GM10847 (cell line): ENCODE measurements around the gene SDF2L1.
A peak's percentile ranks its signal among the peaks of the same experiment; 100 is the strongest.

Experiments
- POLR2A ChIP-seq: IDR thresholded peaks from 2 replicates; pipeline ENCODE4 v1.6.1; 2011; ENCODE audit not compliant: insufficient read length; ENCODE audit errors: extremely low read depth

Gene SDF2L1

DNA sequence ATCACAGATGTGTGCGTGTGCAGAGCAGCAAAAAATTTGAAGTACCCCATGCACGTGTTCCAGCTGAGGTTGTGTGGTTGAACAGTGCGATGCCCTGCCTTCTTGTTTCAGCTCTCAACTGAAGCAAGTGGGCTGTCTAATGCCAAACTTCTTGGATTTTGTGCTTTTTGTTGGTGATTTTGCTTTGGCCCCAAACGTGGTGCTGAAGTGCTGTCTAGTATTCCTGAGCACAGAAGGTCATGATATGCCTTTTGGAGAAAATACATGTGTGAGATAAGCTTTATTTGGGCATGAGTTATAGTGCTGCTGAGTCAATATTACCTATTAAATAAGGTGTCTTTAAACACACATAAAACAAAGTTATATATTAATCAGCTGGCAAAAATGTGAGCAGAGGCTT lies 26.4 kb upstream of the SDF2L1 start:
- TF ChIP-seq POLR2A = no peak

DNA sequence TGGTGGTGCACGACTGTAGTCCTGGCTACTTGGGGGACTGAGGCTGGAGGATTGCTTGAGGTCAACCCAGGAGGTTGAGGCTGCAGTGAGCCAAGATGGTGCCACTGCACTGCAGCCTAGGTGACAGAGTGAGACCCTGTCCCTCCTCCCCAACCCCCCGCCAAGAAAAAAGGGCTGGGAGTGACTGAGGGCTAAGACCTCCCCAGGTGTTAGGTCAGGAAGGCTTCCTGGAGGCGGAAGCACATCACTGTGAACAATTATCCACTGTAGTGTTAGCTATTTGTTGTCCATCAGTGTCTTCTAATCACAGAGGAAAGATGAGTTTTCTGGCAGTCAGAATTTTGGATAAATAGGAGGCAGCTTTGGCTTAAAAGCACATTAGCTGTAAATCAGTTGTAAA lies 21.1 kb upstream of the SDF2L1 start:
- TF ChIP-seq POLR2A = no peak

DNA sequence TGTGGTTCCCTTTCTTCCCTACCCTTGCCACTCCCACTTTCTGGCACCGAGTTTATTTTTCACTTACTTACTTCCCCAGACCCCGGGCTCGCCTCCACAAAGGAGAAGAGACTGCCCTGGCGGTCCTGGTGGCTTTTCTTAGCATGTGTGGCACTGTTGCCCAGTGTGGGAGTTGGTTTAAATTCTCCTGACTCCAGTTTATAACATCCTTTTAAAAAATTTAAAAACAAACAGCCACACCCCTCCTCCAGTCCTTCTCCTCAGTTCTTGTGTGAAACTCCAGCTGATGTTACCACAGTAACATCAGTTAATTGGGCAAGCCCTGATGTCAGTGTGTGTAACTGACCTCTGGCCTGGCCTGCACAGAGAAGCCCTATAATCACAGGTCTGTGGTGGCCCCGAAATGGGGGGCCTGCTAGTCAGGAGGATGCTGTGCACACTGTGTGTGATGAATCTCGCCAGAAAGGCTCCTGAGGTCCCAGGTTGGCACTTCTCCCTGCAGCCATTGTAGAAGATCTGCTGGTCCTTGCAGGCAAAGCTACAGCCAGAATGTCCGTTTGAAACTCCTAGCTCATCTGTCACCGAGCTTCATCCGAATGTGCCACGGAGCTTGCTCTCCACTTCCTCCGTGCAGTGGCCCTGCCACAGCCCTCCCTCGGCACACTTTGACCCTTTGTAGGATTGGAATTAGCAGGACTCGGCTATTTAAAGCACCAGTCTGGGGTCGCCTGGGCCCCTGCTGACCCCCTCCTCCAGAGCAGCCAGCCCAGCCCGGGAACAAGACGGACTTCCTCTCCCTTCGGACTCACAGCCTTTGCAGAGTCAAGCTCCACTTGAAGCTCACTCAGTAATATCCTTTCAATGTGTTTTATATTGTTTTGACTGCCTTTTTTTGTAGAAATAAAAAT lies 19.8 kb upstream of the SDF2L1 start:
- no peak for TF ChIP-seq POLR2A

DNA sequence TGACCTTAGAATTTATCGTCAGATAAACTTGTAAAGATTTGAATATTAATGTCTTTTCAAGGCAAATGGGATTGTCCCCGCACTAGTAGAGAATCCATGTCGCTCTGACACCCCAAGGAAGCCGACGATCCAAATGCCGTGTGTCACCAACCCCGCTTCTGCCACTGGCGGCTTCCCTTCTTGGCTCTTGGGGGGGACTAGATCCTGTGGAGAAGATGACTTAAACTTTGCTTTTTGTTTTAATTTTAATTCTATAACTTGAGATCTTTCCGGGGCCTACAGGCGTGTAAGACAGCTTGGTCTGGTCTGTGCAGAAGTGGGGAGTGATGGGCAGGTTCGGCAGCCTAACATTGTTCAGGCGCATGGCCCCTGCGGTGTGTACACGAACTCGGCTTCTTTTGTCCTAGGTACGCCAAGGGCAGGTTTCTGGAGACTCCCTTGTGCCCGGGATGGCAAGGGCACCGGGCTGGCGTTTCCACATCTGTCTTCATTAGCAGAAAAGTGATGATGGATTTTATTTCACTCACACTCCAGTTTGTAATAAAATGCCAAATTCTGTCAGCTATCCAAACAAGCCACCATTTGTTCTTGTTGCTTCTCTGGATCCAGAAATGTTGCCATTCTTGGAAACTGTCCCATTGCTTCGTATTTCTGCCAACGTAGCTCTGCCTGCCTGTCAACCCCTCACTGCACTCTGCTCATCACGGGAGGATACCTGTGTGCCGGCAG lies 19.0 kb upstream of the SDF2L1 start:
- TF ChIP-seq POLR2A = no peak

DNA sequence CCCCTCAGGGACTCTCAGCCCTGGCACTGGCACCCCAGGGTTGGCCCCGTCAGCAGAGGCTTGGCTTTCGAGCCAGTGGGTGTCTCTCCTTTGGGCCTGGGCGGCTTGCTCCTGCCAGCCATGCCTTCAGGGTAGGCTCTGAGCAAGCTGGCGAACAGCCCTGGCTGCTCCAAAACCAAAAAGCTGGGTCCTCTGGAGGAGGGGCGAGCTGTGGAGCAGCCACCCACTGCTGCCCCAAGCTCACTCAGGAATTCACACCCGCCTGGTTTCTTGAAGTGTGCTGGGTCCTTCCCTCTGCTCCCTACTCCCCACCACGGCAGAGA lies 18.5 kb upstream of the SDF2L1 start:
- no peak for TF ChIP-seq POLR2A

DNA sequence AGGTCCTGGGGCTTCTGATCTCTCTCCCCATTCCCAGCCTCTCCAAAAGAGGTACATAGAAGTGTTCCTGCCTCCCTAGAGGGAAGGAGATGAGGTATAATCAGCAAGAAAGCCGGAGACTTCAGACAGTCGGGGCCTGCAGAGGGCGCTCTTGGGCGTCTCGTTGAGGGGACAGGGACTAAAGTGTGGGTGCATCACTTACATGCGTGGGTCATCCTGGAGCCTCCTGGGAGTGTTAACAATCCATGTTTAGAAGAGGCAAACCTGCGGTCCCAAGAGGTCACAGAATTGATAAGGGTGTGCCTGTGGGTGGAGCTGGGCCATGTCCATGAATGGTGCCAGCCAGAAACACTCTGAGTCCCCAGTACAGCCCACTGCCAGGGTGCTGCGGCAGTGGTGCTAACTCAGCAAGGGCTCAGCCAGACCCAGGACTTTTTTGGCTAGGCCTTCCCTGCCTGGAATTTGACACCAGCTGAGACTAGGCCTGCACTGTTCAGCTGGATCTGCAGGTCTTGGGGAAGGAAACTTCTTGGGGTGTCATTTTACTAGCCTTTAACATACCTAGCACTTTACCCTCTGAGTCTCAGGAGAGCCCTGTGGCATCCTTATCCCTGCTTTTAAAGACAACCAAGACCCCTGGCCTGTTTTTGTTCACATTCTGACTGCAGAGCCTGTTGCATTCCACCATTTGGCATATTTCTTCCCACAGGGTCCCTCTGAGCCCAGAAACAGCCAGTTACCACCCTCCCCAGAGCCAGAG lies 17.8 kb upstream of the SDF2L1 start:
- TF ChIP-seq POLR2A = no peak

DNA sequence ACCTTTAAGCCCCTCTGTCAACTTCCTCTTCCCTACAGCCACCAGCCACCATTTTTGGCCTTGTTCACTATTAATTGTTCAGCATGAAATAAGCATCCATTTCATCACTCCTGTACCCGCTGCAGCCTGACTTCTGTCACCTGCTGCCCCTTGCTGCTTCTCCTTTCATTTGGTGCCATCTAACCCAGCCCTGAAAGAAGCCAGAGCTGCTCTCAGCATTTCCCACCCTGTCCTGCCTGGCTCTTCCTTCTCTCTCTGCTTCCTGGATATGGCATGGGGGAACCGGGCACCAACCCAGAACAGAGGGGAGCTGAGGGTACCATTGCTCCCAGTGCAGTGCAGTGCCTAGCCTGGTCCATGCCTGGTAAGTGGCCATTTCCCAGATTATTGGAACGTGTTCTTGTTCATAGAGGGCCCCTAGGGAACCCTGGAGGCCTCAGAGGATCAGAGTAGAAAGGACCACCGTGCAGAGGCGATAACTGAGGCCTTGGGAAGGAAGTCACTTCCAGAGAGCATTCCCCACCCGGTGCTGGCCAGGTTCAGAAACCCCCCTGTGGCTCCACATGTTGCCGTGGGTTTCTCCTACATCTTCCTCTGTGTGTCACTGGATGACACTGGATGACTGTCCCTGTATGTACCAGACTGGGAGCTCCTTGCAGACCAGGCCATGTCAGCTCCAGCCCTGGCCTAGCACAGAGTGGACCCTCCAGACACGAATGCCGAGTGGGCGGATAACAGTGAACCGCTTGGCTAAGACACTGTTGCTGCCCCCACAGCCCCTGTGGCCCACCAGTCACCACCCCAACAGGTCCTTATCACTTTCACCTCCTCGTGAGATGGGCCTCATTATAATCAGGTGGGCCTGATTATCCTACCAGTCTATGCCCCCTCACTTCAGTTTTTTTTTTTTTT lies 17.0 kb upstream of the SDF2L1 start:
- no peak for TF ChIP-seq POLR2A

DNA sequence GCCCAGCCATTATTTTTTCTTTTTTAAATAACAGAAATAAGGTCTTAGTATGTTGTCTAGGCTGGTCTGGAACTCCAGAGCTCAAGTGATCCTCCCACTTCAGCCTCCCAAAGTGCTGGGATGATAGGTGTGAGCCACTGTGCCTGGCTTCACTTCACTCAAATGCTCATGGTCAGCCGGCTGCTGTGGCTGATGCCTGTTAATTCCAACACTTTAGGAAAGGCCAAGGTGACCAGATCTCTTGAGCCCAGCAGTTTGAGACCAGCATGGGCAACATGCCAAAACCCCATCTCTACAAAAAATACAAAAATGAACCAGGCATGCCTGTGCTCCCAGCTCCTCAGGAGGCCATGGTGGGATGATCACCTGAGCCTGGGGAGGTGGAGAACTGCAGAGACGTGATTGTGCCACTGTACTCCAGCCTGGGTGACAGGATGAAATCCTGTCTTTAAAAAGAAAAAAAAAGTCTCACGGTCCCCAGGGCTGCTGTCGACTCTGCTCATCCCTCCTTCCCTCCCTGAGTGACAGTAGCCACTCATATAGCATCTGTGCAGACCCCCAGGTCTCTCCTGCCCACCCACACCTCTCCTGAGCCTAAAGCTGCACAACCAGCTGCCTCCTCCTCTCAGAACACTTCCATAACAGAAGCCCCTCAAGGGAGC lies 15.9 kb upstream of the SDF2L1 start:
- no peak for TF ChIP-seq POLR2A

DNA sequence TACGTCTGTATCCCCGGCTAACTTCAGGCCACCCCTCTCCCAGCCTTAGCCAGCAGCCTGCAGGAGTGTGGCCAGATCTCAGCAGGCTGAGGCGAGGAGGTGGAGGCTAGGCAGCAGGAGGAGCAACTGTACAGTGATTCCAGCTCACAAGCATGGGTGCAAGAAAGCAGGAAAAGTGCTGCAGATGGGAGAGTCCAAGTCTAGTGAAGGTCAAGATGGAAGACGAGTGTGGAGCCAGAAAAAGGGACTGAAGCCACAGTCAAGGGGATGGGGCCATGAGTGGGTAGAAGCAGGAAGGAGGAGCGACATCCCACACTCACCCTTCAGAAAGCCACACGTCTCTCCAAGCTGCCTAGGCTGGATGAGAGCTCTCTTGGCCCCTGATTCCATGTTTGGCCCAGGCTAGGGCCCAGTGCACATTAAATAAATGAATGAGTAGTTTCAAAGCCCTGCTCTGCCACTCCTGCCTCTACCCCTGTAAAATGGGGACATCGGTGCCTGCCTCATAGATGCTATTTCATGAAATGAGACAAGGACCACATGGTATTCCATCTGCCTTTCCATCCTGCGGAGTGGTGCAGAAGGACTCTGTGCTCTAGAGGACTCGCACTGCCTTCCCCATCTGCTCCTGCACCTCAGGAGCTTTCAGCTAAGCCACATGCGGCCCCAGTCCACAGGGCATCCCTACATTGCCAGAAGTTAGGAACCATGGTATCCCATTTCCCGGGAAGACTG lies 15.2 kb upstream of the SDF2L1 start:
- no peak for TF ChIP-seq POLR2A

DNA sequence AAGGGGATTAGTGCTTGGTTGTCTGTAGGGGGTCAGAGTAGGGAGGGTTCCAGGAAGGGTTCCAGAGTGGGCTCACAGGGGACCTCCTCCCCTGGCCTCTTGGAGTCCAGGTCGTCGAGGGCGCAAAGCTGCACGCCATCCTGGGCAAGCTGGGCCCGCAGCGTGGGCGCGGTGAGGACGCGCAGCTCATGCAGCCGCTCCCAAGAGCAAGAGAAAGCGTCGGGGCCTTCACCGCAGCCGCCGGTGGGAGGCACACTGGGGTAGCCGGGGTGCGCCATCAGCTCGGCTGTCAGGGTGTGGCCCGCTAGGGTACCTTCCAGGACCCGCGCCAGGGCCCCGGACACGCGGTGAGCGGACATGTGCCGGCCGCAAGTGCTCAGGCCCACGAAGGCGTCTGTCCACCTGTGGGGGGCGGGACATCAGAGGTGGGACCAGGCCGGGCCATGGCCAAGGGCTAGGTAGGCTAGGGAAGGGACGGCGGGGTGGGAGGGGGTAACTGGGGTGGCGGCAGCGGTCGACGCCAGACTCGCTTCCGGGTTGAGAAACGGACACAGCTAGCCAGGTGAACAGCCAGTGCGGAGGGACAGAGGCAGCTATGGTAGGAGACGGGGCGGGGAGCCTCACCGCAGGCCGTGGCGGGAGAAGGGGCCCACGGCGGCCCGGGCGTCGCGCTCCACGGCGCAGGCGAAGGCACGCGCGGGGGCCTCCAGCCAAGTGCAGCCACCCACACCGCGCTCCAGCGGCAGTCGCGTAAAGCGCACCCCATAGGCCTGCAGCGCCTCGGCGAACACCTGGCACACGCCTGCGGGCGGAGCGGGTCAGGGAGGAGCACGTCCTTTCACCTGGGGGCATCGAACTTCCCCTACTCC lies 13.5 kb upstream of the SDF2L1 start:
- no peak for TF ChIP-seq POLR2A

DNA sequence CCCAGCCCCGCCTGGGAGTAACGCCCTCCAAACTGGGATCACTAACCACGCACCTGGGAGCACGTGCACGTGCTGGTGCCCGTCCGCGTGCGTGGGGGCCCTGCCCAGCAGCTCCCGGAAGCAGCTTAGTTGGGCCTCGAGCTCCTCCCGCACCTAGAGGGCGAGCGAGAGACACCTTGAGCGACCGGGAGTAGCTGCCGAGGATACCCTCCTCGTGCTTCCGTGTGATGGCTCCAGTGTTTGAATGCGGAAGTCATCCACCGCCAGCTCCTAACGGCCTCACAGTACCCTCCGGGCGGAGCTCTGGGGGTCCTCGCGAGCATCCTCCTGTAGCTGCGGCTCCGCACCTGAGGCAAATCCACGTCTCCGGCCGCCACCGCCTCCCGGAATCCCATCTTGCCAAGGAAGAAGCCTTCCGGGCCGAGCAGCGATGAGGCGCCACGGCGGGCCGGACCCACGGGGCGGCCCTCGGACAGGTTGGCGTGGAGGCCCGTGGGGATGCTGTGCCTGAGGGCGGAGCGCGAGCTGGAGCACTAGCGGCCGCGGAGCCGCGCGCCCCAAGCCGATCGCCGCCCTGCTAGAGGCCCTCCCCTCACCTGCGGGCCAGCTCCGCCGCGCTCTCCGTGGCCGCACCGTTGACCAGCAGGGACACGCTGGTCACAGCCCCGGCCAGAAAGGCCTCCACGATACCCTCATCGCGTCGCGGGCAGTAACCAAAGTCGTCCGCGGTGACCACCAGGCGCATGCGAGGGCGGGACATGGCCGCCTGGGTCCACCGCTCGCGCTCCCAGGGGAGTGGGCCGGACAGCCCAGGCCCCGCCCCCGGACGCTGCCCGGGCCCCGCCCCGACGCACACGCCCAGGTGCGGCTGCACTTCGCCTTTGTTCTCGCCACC lies 12.6 kb upstream of the SDF2L1 start, which contains the start of gene YDJC:
YDJC (minus strand) TSS at position 768 of the 895 bp plus-strand sequence; CDS start at position 760, 8 bp downstream.
- peak; percentile 82 for TF ChIP-seq POLR2A

DNA sequence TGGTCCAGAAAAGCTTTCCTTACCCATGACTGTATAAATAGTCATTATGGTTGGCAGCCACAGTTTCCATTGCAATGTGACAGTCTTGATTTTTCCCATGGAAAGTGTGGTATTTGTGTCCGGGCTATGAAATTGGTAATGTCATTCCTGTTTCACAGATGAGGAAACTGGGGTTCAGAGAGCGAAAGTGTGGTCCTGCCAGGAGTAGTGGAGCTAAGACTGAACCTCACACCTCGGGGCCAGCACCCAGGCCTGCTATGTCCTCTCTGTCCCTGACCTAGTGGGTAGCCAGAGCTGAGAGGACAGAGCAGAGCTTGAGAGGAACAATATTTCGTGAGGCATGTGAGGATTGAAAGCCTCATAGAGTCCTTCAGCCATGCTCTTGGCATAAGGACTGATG lies 11.1 kb upstream of the SDF2L1 start:
- no peak for TF ChIP-seq POLR2A
